Measurements from ENCODE around the gene F2RL3.

DNA sequence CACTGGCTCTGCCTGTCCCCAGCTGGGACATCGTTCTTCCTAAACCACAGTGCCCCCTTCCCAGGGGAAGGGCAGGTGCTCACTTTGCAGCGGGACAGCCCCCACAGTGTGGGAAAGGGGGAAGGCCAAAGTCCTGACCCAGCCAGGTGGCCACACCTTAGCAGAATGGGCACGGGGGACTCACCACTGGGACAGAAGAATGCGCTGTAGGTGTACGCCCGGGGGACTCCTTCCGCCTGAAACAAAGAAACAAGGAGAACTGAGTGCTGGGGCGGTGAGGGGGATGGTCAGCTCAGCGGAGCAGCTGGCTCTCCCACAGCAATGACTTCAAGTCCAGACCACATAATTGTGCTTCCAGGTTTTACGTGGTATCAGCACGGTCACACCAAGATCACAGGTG, 49.4 kb downstream of the F2RL3 start:
- TF ChIP-seq, protein P1, sequence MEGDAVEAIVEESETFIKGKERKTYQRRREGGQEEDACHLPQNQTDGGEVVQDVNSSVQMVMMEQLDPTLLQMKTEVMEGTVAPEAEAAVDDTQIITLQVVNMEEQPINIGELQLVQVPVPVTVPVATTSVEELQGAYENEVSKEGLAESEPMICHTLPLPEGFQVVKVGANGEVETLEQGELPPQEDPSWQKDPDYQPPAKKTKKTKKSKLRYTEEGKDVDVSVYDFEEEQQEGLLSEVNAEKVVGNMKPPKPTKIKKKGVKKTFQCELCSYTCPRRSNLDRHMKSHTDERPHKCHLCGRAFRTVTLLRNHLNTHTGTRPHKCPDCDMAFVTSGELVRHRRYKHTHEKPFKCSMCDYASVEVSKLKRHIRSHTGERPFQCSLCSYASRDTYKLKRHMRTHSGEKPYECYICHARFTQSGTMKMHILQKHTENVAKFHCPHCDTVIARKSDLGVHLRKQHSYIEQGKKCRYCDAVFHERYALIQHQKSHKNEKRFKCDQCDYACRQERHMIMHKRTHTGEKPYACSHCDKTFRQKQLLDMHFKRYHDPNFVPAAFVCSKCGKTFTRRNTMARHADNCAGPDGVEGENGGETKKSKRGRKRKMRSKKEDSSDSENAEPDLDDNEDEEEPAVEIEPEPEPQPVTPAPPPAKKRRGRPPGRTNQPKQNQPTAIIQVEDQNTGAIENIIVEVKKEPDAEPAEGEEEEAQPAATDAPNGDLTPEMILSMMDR (IDR thresholded peaks at IDR 0.05) = no peak
- TF ChIP-seq POLR2A (IDR thresholded peaks at IDR 0.05) = no peak
- no peak for TF ChIP-seq EP300 (IDR thresholded peaks at IDR 0.05)

Measured in sigmoid colon (tissue), 4 donors.